ENCODE measurements around the gene TRIM50. TPM values are rescaled to one million over a fixed set of nuclear protein-coding genes. Genes with fewer than 3 reads are reported as not detected.
"Not testable (repeated sequence)": the region's sequence is repeated elsewhere in the genome, so short reads cannot be mapped to it uniquely, and the experiment has no call there.

TRIM50 gene
- total RNA-seq, 2 donors from 2014 or later = not detected

DNA sequence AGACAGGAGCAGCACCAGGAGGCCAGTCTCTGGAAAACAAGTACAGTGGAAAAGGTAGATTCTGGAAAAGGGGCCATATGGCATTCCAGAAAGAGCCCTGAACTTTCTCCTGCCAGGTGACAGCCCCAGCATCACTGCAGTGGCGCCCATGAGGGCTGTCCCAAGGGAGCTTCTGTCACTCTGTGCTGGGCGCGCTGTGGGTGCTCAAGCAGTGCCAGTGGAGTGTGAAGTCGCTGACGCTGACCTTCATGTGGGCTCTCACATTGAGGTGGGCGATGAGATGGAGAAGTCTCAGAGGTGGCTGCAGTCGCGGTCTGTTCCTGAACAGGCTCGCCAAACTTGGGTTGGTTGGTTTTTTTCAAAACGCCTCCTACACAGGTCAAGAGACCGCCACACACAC is 38.2 kb upstream of the TRIM50 start:
- no peak for DNase-seq (ENCODE audit: low spot score)
- Histone ChIP-seq H3K4me1 (no peaks in the 10 kb centered on the region), H3K27ac (no peak overlapping the region), H3K9me3 (no peaks in the 10 kb centered on the region), H3K36me3 (no peaks in the 10 kb centered on the region), H3K4me3 (no peak overlapping the region), H3K27me3 (no peaks in the 10 kb centered on the region)
- TF ChIP-seq, protein P1, sequence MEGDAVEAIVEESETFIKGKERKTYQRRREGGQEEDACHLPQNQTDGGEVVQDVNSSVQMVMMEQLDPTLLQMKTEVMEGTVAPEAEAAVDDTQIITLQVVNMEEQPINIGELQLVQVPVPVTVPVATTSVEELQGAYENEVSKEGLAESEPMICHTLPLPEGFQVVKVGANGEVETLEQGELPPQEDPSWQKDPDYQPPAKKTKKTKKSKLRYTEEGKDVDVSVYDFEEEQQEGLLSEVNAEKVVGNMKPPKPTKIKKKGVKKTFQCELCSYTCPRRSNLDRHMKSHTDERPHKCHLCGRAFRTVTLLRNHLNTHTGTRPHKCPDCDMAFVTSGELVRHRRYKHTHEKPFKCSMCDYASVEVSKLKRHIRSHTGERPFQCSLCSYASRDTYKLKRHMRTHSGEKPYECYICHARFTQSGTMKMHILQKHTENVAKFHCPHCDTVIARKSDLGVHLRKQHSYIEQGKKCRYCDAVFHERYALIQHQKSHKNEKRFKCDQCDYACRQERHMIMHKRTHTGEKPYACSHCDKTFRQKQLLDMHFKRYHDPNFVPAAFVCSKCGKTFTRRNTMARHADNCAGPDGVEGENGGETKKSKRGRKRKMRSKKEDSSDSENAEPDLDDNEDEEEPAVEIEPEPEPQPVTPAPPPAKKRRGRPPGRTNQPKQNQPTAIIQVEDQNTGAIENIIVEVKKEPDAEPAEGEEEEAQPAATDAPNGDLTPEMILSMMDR (IDR thresholded peaks at IDR 0.05) = no peak

DNA sequence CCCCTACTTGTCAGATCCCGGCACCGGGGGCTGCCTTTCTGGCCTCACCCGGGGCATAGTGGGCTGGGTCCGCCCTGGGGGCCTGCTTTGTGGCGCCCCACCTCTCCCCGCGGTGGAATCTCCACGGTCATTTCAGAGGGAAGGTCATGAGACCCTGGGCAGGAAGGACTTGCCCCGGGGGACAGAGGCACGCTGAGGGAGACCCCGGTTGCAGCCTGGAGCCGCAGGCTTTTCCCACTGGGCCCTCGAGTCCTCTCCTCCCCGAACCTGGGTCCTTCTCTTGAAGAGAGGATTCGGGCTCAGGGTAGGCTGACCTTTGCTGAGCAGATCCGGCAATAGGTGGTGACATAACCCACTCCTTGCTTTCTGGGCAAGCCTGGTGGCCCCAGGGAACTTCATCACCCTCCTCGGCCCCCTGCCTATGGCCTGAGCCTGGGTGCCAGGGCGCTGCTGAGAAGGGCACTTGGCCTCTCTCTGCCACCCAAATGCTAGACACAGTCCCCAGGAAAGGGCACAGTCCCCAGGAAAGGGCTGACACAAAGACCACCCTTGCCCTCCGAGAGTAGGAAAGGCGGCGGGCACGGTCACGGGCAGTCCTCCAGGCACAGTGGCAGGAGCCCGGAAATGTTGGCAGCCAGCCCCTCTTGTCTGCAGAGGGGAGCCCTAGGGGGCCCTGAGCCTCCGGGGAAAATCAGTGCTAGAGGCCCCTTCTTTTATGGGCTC is 36.3 kb upstream of the TRIM50 start:
- no peaks in the 10 kb centered on the region for H3K9me3 ChIP-seq
- H3K27me3 ChIP-seq = no peaks in the 10 kb centered on the region
- H3K36me3 ChIP-seq = no peaks in the 10 kb centered on the region
- H3K27ac ChIP-seq = no peak overlapping the region
- no peaks in the 10 kb centered on the region for H3K4me1 ChIP-seq
- TF ChIP-seq, protein P1 (IDR thresholded peaks at IDR 0.05) = no peak
- H3K4me3 ChIP-seq = no peak overlapping the region
- DNase-seq (ENCODE audit: low spot score) = no peak

DNA sequence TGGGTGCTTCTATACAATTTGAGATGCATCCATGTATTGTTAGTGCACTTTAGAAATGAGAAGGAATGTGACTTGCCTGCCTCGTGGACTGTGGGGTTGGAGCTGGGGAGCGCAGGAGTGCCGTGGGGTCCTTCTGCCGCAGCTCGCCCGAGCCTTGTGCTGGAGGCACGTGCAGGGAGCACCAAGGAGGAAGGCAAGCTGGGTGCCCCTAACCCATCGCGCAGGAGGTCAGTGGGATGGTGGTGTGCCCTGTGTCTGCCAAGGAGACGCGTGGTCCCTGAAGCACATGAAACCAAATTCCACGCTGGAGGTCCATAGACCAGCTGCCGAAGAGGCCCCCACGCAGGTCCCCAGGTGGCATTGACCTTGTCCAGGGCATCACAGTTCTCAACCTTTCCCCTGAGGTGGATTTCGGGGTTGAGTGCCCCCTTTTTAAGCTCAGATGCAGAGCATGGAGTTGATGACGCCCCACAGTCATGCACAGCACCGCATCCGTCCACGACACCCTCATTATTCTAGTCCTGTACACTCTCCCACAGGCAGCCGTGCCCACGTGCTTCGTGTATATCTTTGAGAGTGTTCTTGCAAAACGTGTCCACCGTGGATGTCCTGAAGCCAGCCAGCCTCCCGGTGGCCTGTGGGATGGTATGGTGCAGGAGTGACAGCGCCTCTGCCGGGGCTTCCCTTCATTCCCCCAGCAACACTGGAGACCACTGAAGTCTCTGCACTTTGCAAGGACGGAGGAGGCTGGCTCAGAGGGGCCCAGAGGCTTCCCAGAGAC is 35.5 kb upstream of the TRIM50 start:
- Histone ChIP-seq H3K36me3 (no peaks in the 10 kb centered on the region), H3K4me1 (peaks cover 0 to 4% of the 10 kb centered on the region in 2 donors), H3K4me3 (no peak overlapping the region), H3K27me3 (no peaks in the 10 kb centered on the region), H3K9me3 (no peaks in the 10 kb centered on the region), H3K27ac (no peak overlapping the region)
- DNase-seq (ENCODE audit: low spot score) = no peak
- TF ChIP-seq, protein P1 (IDR thresholded peaks at IDR 0.05) = no peak

DNA sequence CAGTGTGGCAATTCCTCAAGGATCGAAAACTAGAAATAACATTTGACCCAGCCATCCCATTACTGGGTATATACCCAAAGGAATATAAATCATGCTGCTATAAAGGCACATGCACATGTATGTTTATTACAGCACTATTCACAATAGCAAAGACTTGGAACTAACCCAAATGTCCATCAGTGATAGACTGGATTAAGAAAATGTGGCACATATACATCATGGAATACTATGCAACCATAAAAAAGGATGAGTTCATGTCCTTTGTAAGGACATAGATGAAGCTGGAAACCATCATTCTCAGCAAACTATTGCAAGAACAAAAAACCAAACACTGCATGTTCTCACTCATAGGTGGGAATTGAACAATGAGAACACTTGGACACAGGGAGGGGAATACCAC is 32.7 kb upstream of the TRIM50 start:
- H3K9me3 ChIP-seq = not testable (repeated sequence)

DNA sequence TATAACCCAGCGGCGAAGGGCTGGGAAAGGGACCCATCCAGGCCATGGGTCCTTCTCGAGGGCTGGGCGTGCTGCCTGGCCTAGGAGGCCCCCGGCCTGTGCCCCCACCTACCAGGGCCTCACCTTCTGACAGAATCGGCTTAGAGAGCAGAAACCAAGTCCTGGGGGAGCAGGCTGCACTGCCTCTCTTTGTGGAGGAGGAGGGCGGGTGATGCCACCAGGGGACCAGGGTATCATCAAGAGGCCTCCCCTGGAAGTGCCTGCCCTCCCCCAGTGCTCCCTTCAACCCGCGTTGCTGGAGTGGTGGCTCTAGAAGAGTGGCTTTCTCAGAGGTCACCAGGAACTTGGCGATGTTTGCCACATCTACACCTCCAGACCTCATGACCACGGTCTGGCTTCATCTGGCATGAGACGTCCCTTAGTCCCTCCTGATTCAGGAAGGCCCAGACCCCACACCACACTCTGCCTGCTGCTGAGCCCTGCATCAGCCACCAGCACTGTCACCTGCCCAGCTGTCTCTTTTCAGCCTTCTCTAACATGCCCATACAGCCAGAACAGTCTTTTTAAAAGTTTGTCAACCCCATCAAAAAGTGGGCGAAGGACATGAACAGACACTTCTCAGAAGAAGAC is 32.0 kb upstream of the TRIM50 start:
- Histone ChIP-seq H3K36me3 (no peaks in the 10 kb centered on the region), H3K9me3 (no peaks in the 10 kb centered on the region), H3K4me3 (no peak overlapping the region), H3K27me3 (no peaks in the 10 kb centered on the region), H3K4me1 (peaks cover 0 to 13% of the 10 kb centered on the region in 2 donors), H3K27ac (no peak overlapping the region)
- DNase-seq (ENCODE audit: low spot score) = no peak
- TF ChIP-seq, protein P1 (IDR thresholded peaks at IDR 0.05) = no peak

More for the DNA sequence above, 32.7 kb upstream of the TRIM50 start:
- not testable (repeated sequence) for H3K36me3 ChIP-seq; H3K4me3 ChIP-seq; H3K27me3 ChIP-seq; DNase-seq (ENCODE audit: low spot score); H3K27ac ChIP-seq
- peaks cover 0 to 13% of the 10 kb centered on the region in 2 donors for H3K4me1 ChIP-seq

DNA sequence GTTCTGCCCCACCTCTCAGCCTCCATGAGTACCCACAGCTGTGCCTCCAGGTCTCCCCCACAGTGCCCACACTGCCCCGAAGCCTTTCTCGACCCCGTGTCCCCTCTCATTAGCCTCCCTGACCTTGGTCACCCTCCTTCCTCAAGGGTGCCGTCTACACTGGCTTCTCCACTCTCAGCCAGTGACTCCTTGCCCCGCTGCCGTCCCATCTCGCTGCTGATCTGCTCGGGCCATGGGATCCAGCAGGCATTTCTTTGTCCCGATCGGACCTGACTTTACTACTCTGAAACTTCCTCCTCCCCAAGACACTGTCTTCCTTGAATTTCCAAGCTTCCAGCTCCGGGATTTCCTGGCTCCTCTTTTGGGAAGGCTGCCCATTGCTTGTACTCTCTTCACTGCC is 31.4 kb upstream of the TRIM50 start:
- Histone ChIP-seq H3K36me3 (no peaks in the 10 kb centered on the region), H3K27me3 (no peaks in the 10 kb centered on the region), H3K4me3 (no peak overlapping the region), H3K4me1 (peaks cover 0 to 13% of the 10 kb centered on the region in 2 donors), H3K9me3 (no peaks in the 10 kb centered on the region), H3K27ac (no peak overlapping the region)
- DNase-seq (ENCODE audit: low spot score) = no peak
- TF ChIP-seq, protein P1 (IDR thresholded peaks at IDR 0.05) = no peak

Data from right atrium auricular region (tissue), 2 donors.